Activated T-helper 17 cell treated with anti-CD3 and anti-CD28 coated beads, Interleukin-2, amount 50 U/mL, for 72 hours (primary cell): ENCODE data around the gene RYR3. TPM values are rescaled to one million over a fixed set of nuclear protein-coding genes. Genes with fewer than 3 reads are reported as not detected.

ENCODE experiments used
- ATAC-seq: fragments of 150-1000 bp; cut with Tn5 transposase; replicated peaks from 2 replicates; pipeline ENCODE4 v1.10.0; 2021; ENCODE audit warnings: mild to moderate bottlenecking, moderate library complexity
- H3K27ac Mint-ChIP-seq: one replicate; pipeline ENCODE4 v1.8.0; 2022; ENCODE audit warnings: mixed read lengths
- H3K27me3 Mint-ChIP-seq: one replicate; pipeline ENCODE4 v1.8.0; 2022; ENCODE audit warnings: mixed read lengths
- H3K36me3 Mint-ChIP-seq: one replicate; pipeline ENCODE4 v1.8.0; 2022; ENCODE audit warnings: low read depth, mild to moderate bottlenecking, mixed read lengths
- H3K4me1 Mint-ChIP-seq: one replicate; pipeline ENCODE4 v1.8.0; 2022; ENCODE audit warnings: mixed read lengths
- H3K4me3 Mint-ChIP-seq: one replicate; pipeline ENCODE4 v1.8.0; 2022; ENCODE audit warnings: mild to moderate bottlenecking, mixed read lengths
- H3K9me3 Mint-ChIP-seq: one replicate; pipeline ENCODE4 v1.8.0; 2022; ENCODE audit warnings: mixed read lengths
- total RNA-seq, 2 donors: library from RNA; stranded (reverse); gene quantifications; one replicate each; pipeline ENCODE4 v1.2.3, GENCODE V29; 2022

The RYR3 gene
- total RNA-seq, 2 donors from 2014 or later, result not detected

GRCh38 chr15:33872416-33873106 is 561.8 kb downstream of the RYR3 start:
- Mint-ChIP-seq H3K4me1 (peaks cover 4% of the 10 kb centered on the region), H3K9me3 (no peaks in the 10 kb centered on the region), H3K4me3 (no peak overlapping the region), H3K36me3 (peaks cover 3% of the 10 kb centered on the region), H3K27me3 (no peaks in the 10 kb centered on the region), H3K27ac (no peak overlapping the region)
- ATAC-seq, result no peak

GRCh38 chr15:33874156-33874555 is 563.4 kb downstream of the RYR3 start:
- Mint-ChIP-seq H3K4me1 (peaks cover 4% of the 10 kb centered on the region), H3K36me3 (no peaks in the 10 kb centered on the region), H3K27me3 (no peaks in the 10 kb centered on the region), H3K9me3 (no peaks in the 10 kb centered on the region), H3K4me3 (no peak overlapping the region), H3K27ac (no peak overlapping the region)
- no peak for ATAC-seq

- Mint-ChIP-seq H3K27me3 (no peaks in the 10 kb centered on the region), H3K4me1 (no peaks in the 10 kb centered on the region), H3K4me3 (no peak overlapping the region), H3K27ac (no peak overlapping the region), H3K9me3 (peaks cover 6% of the 10 kb centered on the region), H3K36me3 (no peaks in the 10 kb centered on the region)
- ATAC-seq, result no peak
Observed at GRCh38 chr15:33882921-33883320, 572.2 kb downstream of the RYR3 start.

- no peaks in the 10 kb centered on the region for H3K4me1 Mint-ChIP-seq
- H3K9me3 Mint-ChIP-seq, result peaks cover 6% of the 10 kb centered on the region
- H3K36me3 Mint-ChIP-seq, result no peaks in the 10 kb centered on the region
- no peak for ATAC-seq
- no peaks in the 10 kb centered on the region for H3K27me3 Mint-ChIP-seq
- no peak overlapping the region for H3K4me3 Mint-ChIP-seq
- H3K27ac Mint-ChIP-seq, result no peak overlapping the region
Observed at GRCh38 chr15:33888176-33888575, 577.4 kb downstream of the RYR3 start.

DNA sequence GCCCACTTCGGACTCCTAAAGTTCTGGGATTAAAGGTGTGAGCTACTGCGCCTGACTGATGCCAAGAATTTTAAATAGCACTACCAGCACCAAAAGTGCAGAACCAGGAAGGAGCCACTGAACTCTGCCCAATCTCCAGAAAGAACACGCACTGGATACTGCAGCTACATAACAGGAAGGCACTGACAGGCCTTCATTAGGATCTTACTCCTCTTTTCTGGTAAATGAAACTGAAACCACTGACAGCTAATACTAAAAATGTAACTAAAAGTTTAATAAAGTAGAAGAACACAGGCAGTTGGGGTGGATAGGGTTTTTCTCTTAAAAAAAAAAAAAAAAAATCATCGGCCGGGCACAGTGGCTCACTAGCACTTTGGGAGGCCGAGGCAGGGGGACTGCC is 583.4 kb downstream of the RYR3 start:
- Mint-ChIP-seq H3K4me3 (no peak overlapping the region), H3K27me3 (no peaks in the 10 kb centered on the region), H3K9me3 (no peaks in the 10 kb centered on the region), H3K36me3 (no peaks in the 10 kb centered on the region), H3K4me1 (no peaks in the 10 kb centered on the region), H3K27ac (no peak overlapping the region)
- no peak for ATAC-seq

DNA sequence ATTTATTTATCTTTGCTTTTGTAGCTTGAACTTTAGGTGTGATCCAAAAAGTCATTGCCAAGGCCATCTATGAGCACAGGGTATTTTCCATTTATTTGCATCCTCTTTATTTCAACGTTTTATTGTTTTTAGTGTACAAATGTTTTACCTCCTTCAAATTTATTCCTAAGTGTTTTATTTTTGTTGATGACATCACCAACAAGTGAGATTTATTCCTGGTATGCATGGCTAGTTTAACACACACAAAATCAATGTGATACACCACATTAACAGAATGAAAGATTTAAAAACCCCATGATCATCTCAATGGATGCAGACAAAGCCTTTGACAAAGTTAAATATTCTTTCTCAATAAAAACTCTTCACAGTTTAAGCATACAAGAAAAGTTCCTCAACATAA is 591.3 kb downstream of the RYR3 start:
- no peaks in the 10 kb centered on the region for H3K9me3 Mint-ChIP-seq
- H3K27ac Mint-ChIP-seq, result no peak overlapping the region
- H3K4me1 Mint-ChIP-seq, result no peaks in the 10 kb centered on the region
- no peak for ATAC-seq
- no peaks in the 10 kb centered on the region for H3K36me3 Mint-ChIP-seq
- H3K4me3 Mint-ChIP-seq, result no peak overlapping the region
- no peaks in the 10 kb centered on the region for H3K27me3 Mint-ChIP-seq

DNA sequence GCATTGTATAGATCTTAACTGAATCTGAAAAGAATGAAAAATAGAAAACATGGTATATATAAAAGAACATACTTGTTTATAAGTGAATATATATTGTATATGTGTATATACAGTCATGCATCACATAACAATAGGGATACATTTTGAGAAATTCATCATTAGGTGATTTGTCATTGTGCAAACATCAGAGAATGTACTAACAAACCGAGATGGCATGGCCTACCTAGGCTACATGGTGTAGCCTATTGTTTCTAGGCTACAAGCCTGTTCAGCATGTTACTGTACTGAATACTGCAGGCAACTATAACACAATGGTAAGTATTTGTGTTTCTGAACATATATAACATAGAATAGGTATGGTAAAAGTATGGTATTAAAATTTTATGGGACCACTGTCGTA is 592.9 kb downstream of the RYR3 start:
- H3K36me3 Mint-ChIP-seq, result no peaks in the 10 kb centered on the region
- no peak overlapping the region for H3K4me3 Mint-ChIP-seq
- H3K9me3 Mint-ChIP-seq, result no peaks in the 10 kb centered on the region
- no peaks in the 10 kb centered on the region for H3K4me1 Mint-ChIP-seq
- no peaks in the 10 kb centered on the region for H3K27me3 Mint-ChIP-seq
- no peak overlapping the region for H3K27ac Mint-ChIP-seq
- no peak for ATAC-seq

- Mint-ChIP-seq H3K4me1 (peaks cover 8% of the 10 kb centered on the region), H3K36me3 (no peaks in the 10 kb centered on the region), H3K27me3 (no peaks in the 10 kb centered on the region), H3K9me3 (no peaks in the 10 kb centered on the region), H3K4me3 (no peak overlapping the region), H3K27ac (no peak overlapping the region)
- ATAC-seq, result no peak
Observed at GRCh38 chr15:33907326-33907725, 596.6 kb downstream of the RYR3 start.

- H3K27me3 Mint-ChIP-seq, result no peaks in the 10 kb centered on the region
- no peaks in the 10 kb centered on the region for H3K9me3 Mint-ChIP-seq
- H3K27ac Mint-ChIP-seq, result no peak overlapping the region
- no peak overlapping the region for H3K4me3 Mint-ChIP-seq
- no peaks in the 10 kb centered on the region for H3K36me3 Mint-ChIP-seq
- H3K4me1 Mint-ChIP-seq, result peaks cover 8% of the 10 kb centered on the region
- no peak for ATAC-seq
Observed at GRCh38 chr15:33908406-33908805, 597.6 kb downstream of the RYR3 start.

DNA sequence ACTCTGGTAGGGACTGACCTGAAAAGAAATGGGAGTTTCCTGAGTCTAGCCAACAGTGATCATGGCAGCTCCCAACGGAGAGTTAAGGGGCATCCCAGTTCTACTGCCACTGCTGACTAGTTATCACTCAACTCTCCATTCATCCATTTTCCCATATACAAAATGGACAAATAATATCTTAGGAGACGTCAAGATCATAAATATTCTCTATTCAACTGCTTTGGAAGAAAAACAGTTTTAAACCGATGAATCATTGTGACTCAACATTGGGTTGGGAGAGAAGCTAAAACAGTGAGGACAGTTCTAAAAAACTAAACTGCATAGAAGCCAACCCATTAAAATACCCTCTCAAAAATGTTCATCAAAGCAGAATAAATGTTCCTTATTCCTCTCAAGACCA is 600.0 kb downstream of the RYR3 start:
- no peak overlapping the region for H3K4me3 Mint-ChIP-seq
- no peaks in the 10 kb centered on the region for H3K36me3 Mint-ChIP-seq
- no peak overlapping the region for H3K27ac Mint-ChIP-seq
- no peaks in the 10 kb centered on the region for H3K9me3 Mint-ChIP-seq
- H3K4me1 Mint-ChIP-seq, result peaks cover 8% of the 10 kb centered on the region
- no peaks in the 10 kb centered on the region for H3K27me3 Mint-ChIP-seq
- no peak for ATAC-seq

DNA sequence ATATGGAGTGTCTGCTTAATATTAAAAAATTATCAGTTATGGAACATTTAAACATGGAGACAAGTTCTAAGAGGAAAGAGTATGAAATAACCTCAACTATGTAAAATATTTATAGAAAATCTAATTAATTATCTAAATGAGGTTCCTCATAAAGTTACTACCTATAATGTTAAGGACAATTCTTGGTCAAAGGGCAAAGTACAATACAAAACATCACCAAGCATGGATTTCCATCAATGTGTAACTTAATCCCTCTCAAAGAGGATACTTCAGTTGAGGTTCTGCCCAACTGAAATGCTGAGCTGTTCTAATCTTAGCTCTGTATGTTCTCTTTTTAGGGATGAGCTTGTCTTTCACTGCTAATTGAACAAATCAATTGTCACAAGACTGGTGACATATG is 601.6 kb downstream of the RYR3 start:
- Mint-ChIP-seq H3K36me3 (no peaks in the 10 kb centered on the region), H3K27me3 (no peaks in the 10 kb centered on the region), H3K4me1 (peaks cover 13% of the 10 kb centered on the region), H3K9me3 (no peaks in the 10 kb centered on the region), H3K4me3 (no peak overlapping the region), H3K27ac (no peak overlapping the region)
- ATAC-seq, result no peak

- H3K4me1 Mint-ChIP-seq, result peaks cover 13% of the 10 kb centered on the region
- no peaks in the 10 kb centered on the region for H3K36me3 Mint-ChIP-seq
- H3K4me3 Mint-ChIP-seq, result no peak overlapping the region
- no peak for ATAC-seq
- H3K27ac Mint-ChIP-seq, result no peak overlapping the region
- H3K9me3 Mint-ChIP-seq, result no peaks in the 10 kb centered on the region
- no peaks in the 10 kb centered on the region for H3K27me3 Mint-ChIP-seq
Observed at GRCh38 chr15:33913459-33913858, 602.7 kb downstream of the RYR3 start.

Other genes with a start within 250 kb of the RYR3 start
- 1 to 10 TPM; 1.0 to 2.0 TPM for gene FMN1, start 116.3 kb upstream of the RYR3 start, total RNA-seq